BJ (cell line): ENCODE data around the gene CRISP1. TPM values are rescaled to one million over a fixed set of nuclear protein-coding genes. Genes with fewer than 3 reads are reported as not detected.

Experiments
- polyA plus RNA-seq: library from polyadenylated mRNA; depleted of rRNA; stranded (reverse); fragments of >200 nt; gene quantifications from 2 replicates; pipeline ENCODE4 v1.2.3, GENCODE V29; 2011; rRNA removed

CRISP1 gene
- polyA plus RNA-seq, 1 experiment, result not detected

Other genes starting within 250 kb of the CRISP1 start
- gene RHAG, start 229.7 kb downstream of the CRISP1 start, polyA plus RNA-seq, result not detected in 2 replicates
- gene CRISP2, start 153.0 kb downstream of the CRISP1 start, polyA plus RNA-seq, result not detected in 2 replicates
- not detected in 2 replicates for gene CRISP3, start 122.1 kb downstream of the CRISP1 start, polyA plus RNA-seq
- gene PGK2, start 79.2 kb downstream of the CRISP1 start, polyA plus RNA-seq, result not detected in 2 replicates
- gene DEFB114, start 97.6 kb upstream of the CRISP1 start, polyA plus RNA-seq, result not detected in 2 replicates
- gene DEFB113, start 103.1 kb upstream of the CRISP1 start, polyA plus RNA-seq, result not detected in 2 replicates
- gene DEFB110, start 155.5 kb upstream of the CRISP1 start, polyA plus RNA-seq, result not detected in 2 replicates
- not detected in 2 replicates for gene DEFB112, start 183.4 kb upstream of the CRISP1 start, polyA plus RNA-seq